Duodenal mucosa (tissue), 2 donors: ENCODE measurements around the gene TCEAL3.
"Not testable (repeated sequence)": the region's sequence is repeated elsewhere in the genome, so short reads cannot be mapped to it uniquely, and the experiment has no call there.

Experiments used
- H3K27ac ChIP-seq: one replicate; pipeline ENCODE4 v1.7.0; 2013; ENCODE audit warnings: low read depth, low read length
- H3K27me3 ChIP-seq, 2 donors: one replicate each; pipeline ENCODE4 v1.7.0; 2013; ENCODE audit warnings: low read length in 2 of 2, control low read depth in 1 of 2; ENCODE audit not compliant: insufficient read depth in 2 of 2, control insufficient read depth in 1 of 2
- H3K36me3 ChIP-seq, 2 donors: one replicate each; pipeline ENCODE4 v1.7.0; 2013; ENCODE audit warnings: low read length in 2 of 2, control low read depth in 1 of 2; ENCODE audit not compliant: insufficient read depth in 2 of 2, control insufficient read depth in 1 of 2
- H3K4me1 ChIP-seq, 2 donors: one replicate each; pipeline ENCODE4 v1.7.0; 2013; ENCODE audit warnings: low read length in 2 of 2, control low read depth in 1 of 2; ENCODE audit not compliant: insufficient read depth in 2 of 2, control insufficient read depth in 1 of 2
- H3K4me3 ChIP-seq, 2 donors: one replicate each; pipeline ENCODE4 v1.7.0; 2013; ENCODE audit warnings: low read length in 2 of 2, low read depth in 1 of 2
- H3K9ac ChIP-seq, 2 donors: one replicate each; pipeline ENCODE4 v1.7.0; 2013; ENCODE audit warnings: low read length in 2 of 2, low read depth in 1 of 2
- H3K9me3 ChIP-seq, 2 donors: one replicate each; pipeline ENCODE4 v1.7.0; 2013; ENCODE audit warnings: low read length in 2 of 2, control low read depth in 1 of 2; ENCODE audit not compliant: control insufficient read depth in 1 of 2

TCEAL3 gene

DNA sequence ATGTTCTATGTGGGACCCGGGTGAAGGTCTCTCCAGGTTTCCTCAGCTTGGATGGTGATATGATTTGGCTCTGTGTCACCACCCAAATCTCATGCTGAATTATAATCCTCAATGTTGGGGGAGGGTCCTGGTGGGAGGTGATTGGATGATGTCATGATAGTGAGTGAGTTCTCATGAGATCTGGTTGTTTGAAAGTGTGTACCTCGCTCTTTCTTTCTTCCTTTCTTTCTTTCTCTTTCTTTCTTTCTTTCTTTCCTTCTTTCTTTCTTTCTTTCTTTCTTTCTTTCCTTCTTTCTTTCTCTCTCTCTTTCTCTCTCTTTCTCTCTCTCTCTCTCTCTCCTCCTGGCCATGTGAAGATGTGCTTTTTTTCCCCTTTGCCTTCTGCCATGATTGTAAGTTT, 51.7 kb downstream of the TCEAL3 start:
- H3K9ac ChIP-seq, H3K4me3 ChIP-seq, H3K27ac ChIP-seq, H3K36me3 ChIP-seq, H3K27me3 ChIP-seq, H3K4me1 ChIP-seq, H3K9me3 ChIP-seq: not testable (repeated sequence)
